Activated CD8-positive, alpha-beta memory T cell treated with anti-CD3 and anti-CD28 coated beads, Interleukin-2, amount 50 U/mL, for 1 hour (primary cell): Measurements from ENCODE around the gene EIF3J.
"Not testable (repeated sequence)": the region's sequence is repeated elsewhere in the genome, so short reads cannot be mapped to it uniquely, and the experiment has no call there.

ENCODE experiments used
- DNase-seq: peaks from one replicate; pipeline ENCODE4 v3.0.0-alpha.2; 2020; ENCODE audit errors: extremely low read depth

The EIF3J gene, protein sequence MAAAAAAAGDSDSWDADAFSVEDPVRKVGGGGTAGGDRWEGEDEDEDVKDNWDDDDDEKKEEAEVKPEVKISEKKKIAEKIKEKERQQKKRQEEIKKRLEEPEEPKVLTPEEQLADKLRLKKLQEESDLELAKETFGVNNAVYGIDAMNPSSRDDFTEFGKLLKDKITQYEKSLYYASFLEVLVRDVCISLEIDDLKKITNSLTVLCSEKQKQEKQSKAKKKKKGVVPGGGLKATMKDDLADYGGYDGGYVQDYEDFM

GRCh38 chr15:44536962-44537734 lies at the start of gene EIF3J:
EIF3J (plus strand) TSS chr15:44537147; CDS start chr15:44537195, 48 bp downstream.
- DNase-seq, result peak; percentile 89

DNA sequence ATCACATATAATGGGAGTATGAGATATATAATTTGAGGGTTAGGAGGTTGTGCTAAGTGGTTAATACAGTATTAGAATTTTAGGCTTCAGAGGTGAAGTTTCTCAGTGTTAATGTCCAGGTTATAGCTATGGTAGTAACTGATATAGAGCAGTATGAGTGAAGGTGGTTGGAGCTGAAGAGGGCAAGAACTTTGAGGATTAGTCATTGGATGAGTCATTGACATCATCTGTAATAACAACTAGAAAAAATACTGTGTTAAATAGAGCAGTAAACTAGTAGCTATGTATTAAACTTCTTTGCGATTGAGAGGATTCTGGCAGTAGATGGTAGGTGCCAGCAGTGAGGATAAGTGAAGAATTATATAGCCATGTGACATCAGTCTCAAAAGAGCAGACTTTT lies 47.5 kb upstream of the EIF3J start:
- DNase-seq, result no peak

DNA sequence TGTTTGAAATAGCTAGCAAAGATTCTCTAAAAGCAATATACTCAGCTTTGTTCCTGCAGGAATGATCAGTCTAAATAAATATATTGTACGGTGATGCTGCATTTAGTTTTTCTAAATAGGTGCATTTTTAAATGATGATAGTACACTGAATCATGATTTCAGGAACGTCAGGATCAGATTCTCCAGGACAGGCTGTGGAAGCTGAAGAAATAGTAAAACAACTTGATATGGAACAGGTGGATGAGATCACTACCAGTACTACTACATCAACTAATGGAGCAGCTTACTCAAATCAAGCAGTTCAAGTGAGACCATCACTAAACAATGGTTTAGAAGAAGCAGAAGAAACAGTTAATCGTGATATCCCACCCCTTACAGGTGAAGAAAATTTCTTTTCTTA lies 46.3 kb upstream of the EIF3J start:
- no peak for DNase-seq

- no peak for DNase-seq
These were observed 44.9 kb upstream of the EIF3J start for GRCh38 chr15:44492040-44492439.

DNA sequence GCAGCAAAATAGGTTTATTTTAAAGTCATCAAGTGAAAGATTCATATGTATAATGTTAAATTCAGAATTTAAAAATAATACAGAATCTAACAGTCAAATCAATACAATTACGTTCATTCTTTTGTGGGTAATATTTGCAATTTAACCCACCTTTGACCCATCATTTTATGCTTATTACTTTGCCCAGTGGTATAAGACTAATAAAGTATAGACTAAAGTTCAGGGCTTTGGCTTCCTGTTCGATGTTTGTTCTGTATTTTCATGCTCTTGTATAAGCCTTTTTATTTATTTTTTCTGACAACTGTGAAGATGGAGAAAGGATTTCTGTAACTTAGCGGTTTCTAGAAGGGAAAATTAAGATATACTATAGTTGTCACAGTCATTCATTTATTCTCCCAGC lies 44.3 kb upstream of the EIF3J start:
- no peak for DNase-seq

DNA sequence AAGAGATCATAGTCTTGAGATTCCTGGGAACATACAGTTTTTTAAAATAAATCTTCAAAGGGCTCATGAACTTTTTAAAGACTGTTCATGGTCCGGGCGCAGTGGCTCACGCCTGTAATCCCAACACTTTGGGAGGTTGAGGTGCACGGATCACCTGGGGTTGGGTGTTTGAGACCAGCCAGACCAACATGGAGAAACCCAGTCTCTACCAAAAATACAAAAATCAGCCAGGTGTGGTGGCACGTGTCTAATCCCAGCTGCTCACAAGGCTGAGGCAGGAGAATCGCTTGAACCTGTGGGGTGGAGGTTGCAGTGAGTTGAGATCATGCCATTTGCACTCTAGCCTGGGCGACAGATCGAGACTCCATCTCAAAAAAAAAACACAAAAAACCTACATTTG lies 41.4 kb upstream of the EIF3J start:
- no peak for DNase-seq

DNA sequence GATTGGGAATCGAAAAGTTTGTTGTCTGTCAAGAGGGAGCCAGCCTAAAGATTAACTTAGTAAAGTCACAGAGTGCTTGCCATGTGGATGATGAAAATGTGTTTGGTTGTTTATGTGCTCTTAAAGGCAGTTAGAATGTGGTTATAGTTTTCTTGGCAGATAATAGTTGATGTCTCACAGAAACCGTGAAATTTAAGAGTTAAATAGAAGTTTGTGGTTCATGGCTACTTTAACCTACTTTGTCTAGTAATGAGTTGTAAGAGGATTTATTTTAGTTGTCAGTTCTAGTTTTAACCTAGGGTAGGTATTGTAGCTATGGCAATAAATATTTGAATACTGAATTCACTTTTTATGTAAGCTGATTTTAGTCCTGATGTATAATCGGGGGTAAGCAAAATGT lies 36.4 kb upstream of the EIF3J start:
- DNase-seq, result no peak

DNA sequence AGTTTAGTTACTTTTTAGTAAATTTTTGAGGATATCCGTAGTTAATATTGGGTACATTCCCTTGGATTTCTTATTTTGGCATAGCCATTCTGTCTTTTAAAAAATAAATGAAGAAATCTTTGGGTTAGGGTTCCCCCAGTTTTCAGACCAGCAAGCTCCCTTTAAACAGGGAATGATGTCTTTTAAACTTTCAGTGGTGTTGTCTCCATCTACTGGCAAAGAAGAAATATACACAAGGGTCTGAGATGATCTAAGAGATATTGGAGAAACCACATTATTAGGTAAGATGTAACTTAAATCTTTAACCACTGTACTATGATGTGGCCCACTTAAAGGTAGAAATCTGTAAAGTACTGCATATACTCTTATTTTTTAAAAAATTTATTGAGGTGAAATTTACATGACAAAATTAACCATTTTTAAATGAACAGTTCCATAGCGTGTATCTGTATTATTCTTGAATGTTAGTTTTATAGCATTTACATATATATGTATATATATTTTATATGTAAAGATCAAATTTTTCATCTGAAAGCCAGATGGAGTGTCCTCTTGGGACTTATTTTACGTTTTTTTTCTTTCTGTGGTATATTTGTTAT lies 35.1 kb upstream of the EIF3J start:
- DNase-seq, result no peak

DNA sequence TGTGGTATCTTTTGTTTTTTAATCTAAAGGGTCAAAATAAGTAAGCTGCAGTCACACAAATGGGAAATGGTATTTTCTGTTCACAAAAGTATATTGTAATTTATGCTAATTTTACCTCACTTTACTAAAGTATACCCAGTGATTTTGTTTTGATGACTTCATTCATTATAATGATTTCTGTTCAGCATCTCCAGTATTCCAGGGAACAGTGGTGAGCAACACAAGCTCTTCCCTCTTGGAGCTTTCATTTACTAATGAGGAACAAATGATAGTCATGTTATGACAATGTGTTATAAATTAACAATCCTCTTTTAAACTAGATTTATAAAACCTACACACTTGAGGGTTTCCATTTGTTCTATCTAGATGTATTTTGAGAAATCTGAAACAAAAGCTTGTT lies 20.5 kb upstream of the EIF3J start:
- no peak for DNase-seq

GRCh38 chr15:44519537-44519936 lies 17.4 kb upstream of the EIF3J start:
- no peak for DNase-seq

DNA sequence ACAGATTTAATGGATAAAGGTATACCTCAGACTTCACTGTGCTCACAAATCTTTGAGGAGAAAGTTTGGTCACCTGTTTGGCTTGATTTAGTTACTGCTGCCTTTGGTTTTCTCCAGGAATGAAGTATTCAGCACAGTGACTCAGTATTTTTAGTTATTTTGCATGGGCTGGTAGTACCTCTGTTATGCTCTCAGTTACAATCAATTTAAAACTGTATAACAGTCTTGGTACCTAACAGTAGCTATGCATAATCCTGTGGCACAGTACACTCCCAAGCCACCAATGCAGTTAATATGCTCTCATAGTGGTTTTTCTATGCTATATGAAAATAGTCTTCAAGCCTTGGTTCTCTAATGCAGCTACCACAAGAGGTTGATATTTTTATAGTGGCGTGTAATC lies 11.9 kb upstream of the EIF3J start:
- no peak for DNase-seq

DNA sequence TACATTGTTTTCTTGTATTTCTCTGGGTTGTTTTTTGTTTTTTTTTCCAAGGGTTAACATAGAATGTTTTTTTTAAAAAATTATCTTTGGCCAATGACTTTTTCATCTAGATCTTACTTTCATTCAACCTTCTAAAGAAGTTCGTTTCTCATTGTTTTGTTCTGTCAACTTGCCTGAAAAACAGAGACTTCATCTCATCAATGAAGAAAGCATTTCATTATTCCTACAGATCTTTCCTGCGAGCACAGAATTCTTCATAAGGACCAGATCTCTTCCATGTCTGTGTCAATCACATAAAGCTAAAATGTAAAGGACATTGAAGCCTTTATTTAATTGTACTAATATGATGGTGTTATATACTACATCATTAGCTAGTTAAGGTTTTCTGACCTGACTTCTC lies 9.7 kb upstream of the EIF3J start:
- no peak for DNase-seq

DNA sequence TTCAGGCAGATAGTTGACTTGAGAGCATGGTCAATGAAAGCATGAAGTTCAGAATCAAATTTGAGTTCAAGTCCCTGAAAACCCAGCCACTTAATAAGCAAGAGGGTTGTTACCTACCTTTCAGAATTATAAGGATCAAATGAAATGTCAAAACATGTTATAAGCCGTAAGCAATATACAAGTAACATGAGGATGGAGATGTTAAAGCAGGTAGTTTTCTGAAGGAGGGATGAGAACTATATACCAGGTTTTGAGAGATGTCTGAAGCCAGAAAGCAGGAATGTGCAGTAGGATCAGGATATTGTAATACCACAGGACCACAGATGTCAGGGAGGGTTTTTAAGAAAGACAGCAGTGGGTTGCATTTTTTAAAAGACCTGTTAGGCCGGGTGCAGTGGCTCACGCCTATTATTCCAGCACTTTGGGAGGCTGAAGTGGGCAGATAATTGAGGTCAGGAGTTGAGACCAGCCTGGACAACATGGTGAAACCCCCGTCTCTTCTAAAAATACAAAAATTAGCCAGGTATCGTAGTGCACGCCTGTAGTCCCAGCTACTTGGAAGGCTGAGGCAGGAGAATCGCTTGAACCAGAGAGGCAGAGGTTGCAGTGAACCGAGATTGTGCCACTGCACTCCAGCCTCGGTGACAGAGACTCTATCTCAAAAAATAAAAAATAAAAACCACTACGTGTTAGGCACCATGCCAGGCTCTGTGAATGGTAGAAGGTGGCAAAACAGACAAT lies 6.9 kb upstream of the EIF3J start:
- DNase-seq, result no peak

DNA sequence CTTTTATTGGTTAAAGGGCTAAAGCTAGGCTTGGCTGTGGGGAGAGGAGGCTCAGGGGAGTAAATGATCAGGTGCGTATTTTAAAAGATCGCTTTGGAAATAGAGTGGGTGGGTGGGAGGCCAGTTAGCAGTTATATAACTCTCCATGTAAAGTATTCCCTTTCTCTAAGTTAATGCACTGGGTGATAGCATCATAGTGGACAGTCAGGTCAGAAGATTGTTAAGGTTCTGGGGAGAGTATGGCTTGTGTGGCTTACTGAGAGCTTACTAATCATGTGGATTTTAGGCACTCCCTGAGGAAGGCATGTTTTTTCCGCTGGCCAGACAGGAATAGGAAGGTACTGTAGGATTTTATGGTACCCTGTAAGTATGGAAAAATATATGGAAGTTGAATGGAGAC lies 6.3 kb upstream of the EIF3J start:
- no peak for DNase-seq

GRCh38 chr15:44532275-44532674 lies 4.7 kb upstream of the EIF3J start:
- not testable (repeated sequence) for DNase-seq

DNA sequence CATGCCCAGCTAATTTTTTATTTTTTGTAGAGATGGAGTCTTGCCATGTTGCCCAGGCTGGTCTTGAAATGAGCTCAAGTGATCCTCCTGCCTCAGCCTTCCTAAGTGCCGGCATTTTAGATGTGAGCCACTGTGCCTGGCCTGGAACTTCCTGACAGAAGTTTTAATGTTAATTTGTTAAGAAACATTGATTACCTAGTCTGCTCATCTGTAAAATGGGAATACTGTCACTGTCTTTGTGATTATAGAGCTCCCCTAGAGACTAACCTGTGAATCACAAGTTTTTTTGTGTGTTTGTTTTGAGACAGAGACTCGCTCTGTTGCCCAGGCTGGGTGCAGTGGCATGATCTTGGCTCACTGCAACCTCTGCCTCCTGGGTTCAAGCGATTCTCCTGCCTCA lies 4.3 kb upstream of the EIF3J start:
- no peak for DNase-seq

- DNase-seq, result no peak
These were observed 1.9 kb upstream of the EIF3J start for GRCh38 chr15:44535092-44535491.

DNA sequence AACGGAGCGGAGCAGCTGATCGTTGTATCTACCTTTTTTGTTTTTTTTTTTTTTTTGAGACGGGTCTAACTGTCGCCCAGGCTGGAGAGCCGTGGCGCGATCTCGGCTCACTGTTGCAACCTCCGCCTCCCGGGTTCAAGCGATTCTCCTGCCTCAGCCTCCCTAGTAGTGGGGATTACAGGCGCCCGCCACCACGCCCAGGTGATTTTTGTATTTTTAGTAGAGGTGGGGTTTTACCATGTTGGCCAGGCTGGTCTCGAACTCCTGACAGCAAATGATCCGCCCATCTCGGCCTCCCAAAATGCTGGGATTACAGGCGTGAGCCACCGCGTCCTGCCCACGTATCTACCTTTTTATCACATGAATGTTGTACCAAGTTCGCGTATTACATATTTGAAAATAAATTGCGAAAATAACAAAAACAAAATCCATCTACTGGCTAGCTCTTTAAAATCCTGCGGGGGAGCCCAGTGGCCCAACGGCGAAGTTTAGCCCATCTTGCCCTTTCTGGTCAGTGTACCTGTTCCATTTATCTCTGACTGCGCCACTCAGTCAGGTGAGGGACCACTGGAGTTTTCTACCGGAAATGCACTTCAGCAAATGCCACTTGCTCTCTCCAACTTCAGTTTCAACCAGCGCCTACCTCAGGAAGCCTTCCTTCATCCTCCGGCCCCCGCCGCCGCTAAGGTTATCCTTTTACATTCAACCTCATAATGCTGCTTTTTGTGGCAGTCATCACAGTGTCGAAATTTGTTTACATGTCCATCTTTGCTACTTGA lies 1.2 kb upstream of the EIF3J start:
- no peak for DNase-seq

DNA sequence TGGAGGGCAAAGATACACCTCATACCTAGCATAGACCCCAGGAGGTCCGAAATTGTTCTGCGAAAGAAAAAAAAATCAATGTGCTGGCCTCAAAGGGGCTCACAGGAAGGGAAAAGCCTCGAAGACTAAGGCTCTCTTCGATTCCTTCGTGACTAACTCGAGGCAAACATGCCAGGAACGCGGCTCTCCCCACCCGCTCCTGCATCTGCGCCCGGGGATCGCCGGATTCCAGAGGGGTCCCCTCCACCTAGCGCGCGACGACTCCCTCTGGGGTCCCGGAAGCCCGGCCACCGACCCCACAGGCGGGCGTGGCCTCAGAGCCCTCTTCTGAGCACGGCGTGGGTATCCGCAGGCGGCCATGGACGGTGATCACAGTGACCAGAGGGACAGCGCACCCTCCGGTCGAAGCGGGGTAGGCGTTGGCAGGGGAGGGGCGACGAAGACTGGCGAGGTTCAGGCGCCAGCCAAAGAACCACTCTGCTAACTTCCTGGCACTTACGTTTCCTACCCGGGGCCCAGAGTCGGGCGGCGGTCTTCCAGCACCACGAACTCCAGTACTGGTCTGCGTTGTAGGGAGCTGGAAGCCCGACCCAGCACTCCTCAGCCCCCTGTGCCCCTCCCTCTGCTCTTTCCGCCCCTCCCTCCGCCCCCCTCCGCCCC lies 515 bp upstream of the EIF3J start:
- DNase-seq, result peak; percentile 33

DNA sequence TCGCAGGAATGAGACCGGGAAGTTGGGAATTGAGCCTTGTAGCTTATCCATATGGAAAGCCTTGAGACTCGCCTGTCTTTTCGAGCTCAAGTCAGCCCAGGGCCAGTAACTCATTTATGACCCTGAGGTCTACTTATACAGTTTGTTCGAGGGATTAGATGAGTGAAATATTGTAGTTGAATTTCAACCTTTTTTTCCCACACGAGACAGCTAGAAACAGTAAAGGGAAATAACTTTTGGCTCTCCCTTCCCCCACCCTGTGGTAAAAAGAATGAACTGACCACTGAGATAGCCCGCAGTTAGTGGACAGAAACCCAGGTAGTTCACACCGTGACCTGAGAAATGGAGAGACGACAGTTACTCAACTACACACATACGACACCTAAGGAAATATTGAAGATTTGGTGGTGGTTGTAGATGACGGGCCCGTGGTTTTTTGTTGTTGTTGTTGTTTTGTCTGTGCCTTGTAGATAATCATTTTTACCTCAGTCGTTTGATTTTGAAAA lies 841 bp downstream of the EIF3J start:
- DNase-seq, result no peak
